HCT116 (cell line): Measurements from ENCODE around the gene FXYD6. TPM values are rescaled to one million over a fixed set of nuclear protein-coding genes. Genes with fewer than 3 reads are reported as not detected.

Source experiments
- ATAC-seq: fragments of 200-7000 bp; cut with Tn5 transposase; 2 replicates; pipeline ENCODE4 v1.9.1; 2020; ENCODE audit warnings: mild to moderate bottlenecking, moderate library complexity
- BruUV-seq: library from RNA; stranded (reverse); fragments of 400-500 nt; replicated peaks from 2 replicates; lab custom pipeline; 2021; lab: Mats Ljungman, UMichigan
- CTCF ChIA-PET: fragments of 300-600 bp; sonication (Branson Sonifier 250); formaldehyde crosslinking; loops from one replicate; lab custom pipeline; 2021; ENCODE audit warnings: antibody characterized with exemption; lab: Charles Lee
- POLR2A ChIA-PET: fragments of 300-600, 350-600 bp; sonication (Branson Sonifier 250); formaldehyde crosslinking; loops from one replicate; lab custom pipeline; 2021; ENCODE audit warnings: antibody characterized with exemption; lab: Charles Lee
- RAD21 ChIA-PET, 2 experiments: fragments of 300-600 bp; sonication (Branson Sonifier 250); formaldehyde crosslinking; loops; one replicate each; lab custom pipeline; 2023; ENCODE audit warnings: low total read pairs in 2 of 2; ENCODE audit not compliant: uncharacterized antibody in 2 of 2, unreplicated experiment in 2 of 2, low non-redundant PET in 1 of 2; lab: Charles Lee
- DNase-seq: peaks from one replicate; pipeline ENCODE4 v3.0.0-alpha.2; 2010; ENCODE audit warnings: low read depth, low spot score
- H2AFZ ChIP-seq: fragments of 200-600 bp; shearing (Covaris generic), sonication (generic); 2 replicates; pipeline ENCODE4 v1.6.1; 2017; ENCODE audit warnings: low read depth, mixed run types, mixed read lengths, antibody characterized with exemption, low read length; ENCODE audit not compliant: poor library complexity, severe bottlenecking
- H3K27ac ChIP-seq: 2 replicates; pipeline ENCODE4 v1.5.1; 2012; ENCODE audit warnings: low read depth, low read length
- H3K27me3 ChIP-seq: fragments of 200-600 bp; sonication (generic); 2 replicates; pipeline ENCODE4 v1.6.1; 2016; ENCODE audit warnings: mixed run types, low read length, mixed read lengths; ENCODE audit not compliant: insufficient read depth
- H3K36me3 ChIP-seq, 2 experiments: fragments of 200-500 bp in 1 of 2; fragments of 200-600 bp in 1 of 2; sonication (Bioruptor generic) in 1 of 2; sonication (generic) in 1 of 2; 2 replicates each; pipeline versions ENCODE4 v1.5.1 to v1.6.1; 2014 to 2016; ENCODE audit warnings: low read length in 2 of 2, inconsistent platforms in 1 of 2, mixed read lengths in 1 of 2, mixed run types in 1 of 2; ENCODE audit not compliant: insufficient read depth in 2 of 2, control insufficient read depth in 1 of 2
- H3K4me1 ChIP-seq, 2 experiments: fragments of 200-600 bp in 1 of 2; sonication (generic) in 1 of 2; 2 replicates each; pipeline versions ENCODE4 v1.5.1 to v1.6.1; 2012 to 2017; ENCODE audit warnings: low read length in 2 of 2, inconsistent platforms in 1 of 2, mild to moderate bottlenecking in 1 of 2, mixed read lengths in 1 of 2, mixed run types in 1 of 2, moderate library complexity in 1 of 2; ENCODE audit not compliant: insufficient read depth in 2 of 2, control insufficient read depth in 1 of 2
- H3K4me2 ChIP-seq: fragments of 200-600 bp; sonication (generic); 2 replicates; pipeline ENCODE4 v1.6.1; 2017; ENCODE audit warnings: mixed run types, low read length, mixed read lengths
- H3K4me3 ChIP-seq, 2 experiments: fragments of 200-600 bp in 1 of 2; sonication (generic) in 1 of 2; replicated peaks in 1 of 2; 2 replicates each; pipeline ENCODE4 v1.5.1; 2011 to 2016; ENCODE audit warnings: low read length in 2 of 2, control low read depth in 1 of 2, low read depth in 1 of 2, mild to moderate bottlenecking in 1 of 2, mixed read lengths in 1 of 2, mixed run types in 1 of 2
- H3K79me2 ChIP-seq: fragments of 200-600 bp; sonication (generic); 2 replicates; pipeline ENCODE4 v1.6.1; 2017; ENCODE audit warnings: mild to moderate bottlenecking, mixed run types, low read length, moderate library complexity, mixed read lengths; ENCODE audit not compliant: insufficient read depth
- H3K9ac ChIP-seq: fragments of 200-600 bp; sonication (generic); 2 replicates; pipeline ENCODE4 v1.6.1; 2016; ENCODE audit warnings: low read length, mixed read lengths
- H3K9me2 ChIP-seq: fragments of 200-600 bp; sonication (generic), shearing (Covaris generic); 2 replicates; pipeline ENCODE4 v1.6.1; 2017; ENCODE audit warnings: mixed run types, mild to moderate bottlenecking, moderate library complexity; ENCODE audit not compliant: insufficient read depth
- H3K9me3 ChIP-seq, 2 experiments: fragments of 200-500 bp in 1 of 2; fragments of 200-600 bp in 1 of 2; sonication (Bioruptor generic) in 1 of 2; sonication (generic) in 1 of 2; 2 replicates each; pipeline ENCODE4 v1.6.1; 2014 to 2017; ENCODE audit warnings: low read length in 2 of 2, mixed read lengths in 2 of 2, inconsistent platforms in 1 of 2, low read depth in 1 of 2, mild to moderate bottlenecking in 1 of 2, mixed run types in 1 of 2, moderate library complexity in 1 of 2; ENCODE audit not compliant: control insufficient read depth in 1 of 2, insufficient read depth in 1 of 2
- H4K20me1 ChIP-seq: fragments of 200-600 bp; sonication (generic), shearing (Covaris generic); 2 replicates; pipeline ENCODE4 v1.6.1; 2017; ENCODE audit warnings: mixed run types, mild to moderate bottlenecking, moderate library complexity; ENCODE audit not compliant: insufficient read depth
- ATF3 ChIP-seq: IDR thresholded peaks from 2 replicates; pipeline ENCODE4 v1.6.1; 2012
- CTCF ChIP-seq, 3 experiments: fragments of 200-600 bp in 1 of 3; sonication (generic) in 1 of 3; IDR thresholded peaks in 2 of 3; conservative IDR thresholded peaks in 1 of 3; 2 replicates each; pipeline ENCODE4 v1.5.1; 2012 to 2017; ENCODE audit warnings: low read depth in 2 of 3, low read length in 2 of 3, antibody characterized with exemption in 1 of 3, borderline replicate concordance in 1 of 3, control low read depth in 1 of 3, mild to moderate bottlenecking in 1 of 3, mixed read lengths in 1 of 3, mixed run types in 1 of 3, moderate library complexity in 1 of 3; ENCODE audit not compliant: insufficient read depth in 1 of 3
- EZH2phosphoT487 ChIP-seq: fragments of 200-600 bp; IDR thresholded peaks from 2 replicates; pipeline ENCODE4 v1.6.1; 2018; ENCODE audit warnings: antibody characterized with exemption, borderline replicate concordance
- FOSL1 ChIP-seq: IDR thresholded peaks from 2 replicates; pipeline ENCODE4 v1.6.1; 2012; ENCODE audit warnings: low read depth
- JUND ChIP-seq: IDR thresholded peaks from 2 replicates; pipeline ENCODE4 v1.6.1; 2012
- POLR2A ChIP-seq: IDR thresholded peaks from 2 replicates; pipeline ENCODE4 v1.7.0; 2011; ENCODE audit warnings: borderline replicate concordance; ENCODE audit not compliant: insufficient read depth, insufficient read length; ENCODE audit errors: extremely low read depth
- REST ChIP-seq: IDR thresholded peaks from 2 replicates; pipeline ENCODE4 v1.6.1; 2012; ENCODE audit warnings: low read depth
- SP1 ChIP-seq: IDR thresholded peaks from 2 replicates; pipeline ENCODE4 v1.6.1; 2012; ENCODE audit warnings: low read depth
- SRF ChIP-seq: IDR thresholded peaks from 2 replicates; pipeline ENCODE4 v1.6.1; 2012; ENCODE audit warnings: low read depth
- TCF7L2 ChIP-seq: IDR thresholded peaks from 2 replicates; pipeline ENCODE4 v1.7.0; 2011; ENCODE audit warnings: borderline replicate concordance, inconsistent platforms; ENCODE audit not compliant: insufficient read depth, insufficient read length; ENCODE audit errors: extremely low read depth
- ZFX ChIP-seq: fragments of 450-650 bp; IDR thresholded peaks from 2 replicates; pipeline ENCODE4 v1.6.1; 2017
- intact Hi-C: fragments of 100-400 bp; cut with micrococcal nuclease; formaldehyde crosslinking; loops from 2 replicates; pipeline ENCODE4 v1.10.0; 2022
- total RNA-seq: library from RNA; stranded (reverse); gene quantifications from one replicate; pipeline ENCODE4 v1.2.1, GENCODE V29; 2021; ENCODE audit not compliant: unreplicated experiment

Gene FXYD6
- total RNA-seq, 1 experiment from 2014 or later = 2.5 TPM

GRCh38 chr11:117792992-117793391, 83.5 kb downstream of the FXYD6 start:
- intact Hi-C loops = no loop called here
- BruUV-seq = no TSS peak
- Histone ChIP-seq H3K4me2 (no peak overlapping the region), H3K4me3 (no peak overlapping the region), H4K20me1 (no peaks in the 10 kb centered on the region), H3K4me1 (no peaks in the 10 kb centered on the region), H3K36me3 (no peaks in the 10 kb centered on the region), H3K9ac (no peak overlapping the region), H3K9me3 (no peaks in the 10 kb centered on the region), H3K27me3 (peaks cover 26% of the 10 kb centered on the region), H3K27ac (no peak overlapping the region), H3K79me2 (no peaks in the 10 kb centered on the region), H2AFZ (no peak overlapping the region), H3K9me2 (no peaks in the 10 kb centered on the region)
- no peak for DNase-seq
- POLR2A ChIA-PET = no interaction called here
- ATAC-seq = no peak
- RAD21 ChIA-PET = no interaction called here
- TF ChIP-seq EZH2phosphoT487 (no peak), SP1 (no peak), ATF3 (no peak), JUND (no peak), FOSL1 (no peak), CTCF (IDR thresholded peaks at IDR 0.05 in 2 of 3, conservative IDR thresholded peaks at IDR 0.05 in 1 of 3; ENCODE audit: borderline replicate concordance in 1 of 3, insufficient read depth in 1 of 3, low read depth in 2 of 3, low read length in 2 of 3) (no peak), SRF (no peak), REST (no peak), TCF7L2 (no peak), ZFX (no peak), POLR2A (no peak)
- CTCF ChIA-PET = no interaction called here
